ENCODE results near the gene DOCK6. TPM values are rescaled to one million over a fixed set of nuclear protein-coding genes. Genes with fewer than 3 reads are reported as not detected.
A peak's percentile ranks its signal among the peaks of the same experiment; 100 is the strongest.

The DOCK6 gene
- total and polyA plus RNA-seq, 10 of the 15 experiments (the other 5 are each of a cell fraction or from before 2014, with no cell fraction given): 0.76 to 24.8 (median 4.7) TPM

- TF ChIP-seq ATF3 (IDR thresholded peaks at IDR 0.05; ENCODE audit: borderline replicate concordance, extremely low read depth, low read depth, low read length): no peak
- peak; percentile 96 for TF ChIP-seq MEF2B (IDR thresholded peaks at IDR 0.05; ENCODE audit: partially characterized antibody, poor library complexity, severe bottlenecking)
- no peak for TF ChIP-seq E2F8 (IDR thresholded peaks at IDR 0.05; ENCODE audit: low read depth, partially characterized antibody)
- TF ChIP-seq RELB (IDR thresholded peaks at IDR 0.05; ENCODE audit: low read depth): peak; percentile 76
- TF ChIP-seq RBBP5 (conservative IDR thresholded peaks at IDR 0.05): no peak
- no peak for TF ChIP-seq NR2C2 (IDR thresholded peaks at IDR 0.05; ENCODE audit: borderline replicate concordance, control insufficient read depth, insufficient read length, low read depth)
- no peak for TF ChIP-seq STAT1 (conservative IDR thresholded peaks at IDR 0.05)
- TF ChIP-seq ZSCAN29 (IDR thresholded peaks at IDR 0.05): no peak
- 0 out of 2 replicates have a peak, but pooled peaks have one; percentile 57 for TF ChIP-seq GATAD2B (conservative IDR thresholded peaks at IDR 0.05; ENCODE audit: low read depth)
- no peak for TF ChIP-seq ZNF622 (IDR thresholded peaks at IDR 0.05)
- no peak for TF ChIP-seq RAD21 (IDR thresholded peaks at IDR 0.05; ENCODE audit: insufficient read depth, low read depth, low read length)
- TF ChIP-seq ZBTB4 (CRISPR knock-in tag; IDR thresholded peaks at IDR 0.05): no peak
- TF ChIP-seq SPI1 (IDR thresholded peaks at IDR 0.05; ENCODE audit: borderline replicate concordance, insufficient read depth, low read depth, low read length): 0 out of 2 replicates have a peak, but pooled peaks have one; percentile 2
- no peak for TF ChIP-seq TCF3 (IDR thresholded peaks at IDR 0.05; ENCODE audit: borderline replicate concordance, insufficient read depth, low read depth, low read length)
- TF ChIP-seq CBX3 (IDR thresholded peaks at IDR 0.05; ENCODE audit: borderline replicate concordance, low read depth): no peak
- TF ChIP-seq ZNF687 (IDR thresholded peaks at IDR 0.05): 0 out of 2 replicates have a peak, but pooled peaks have one; percentile 27
- peak; percentile 83 for TF ChIP-seq MTA2 (IDR thresholded peaks at IDR 0.05; ENCODE audit: low read depth)
Measured at GRCh38 chr19:11179716-11180297, 82.5 kb downstream of the DOCK6 start (continued).
